Heart left ventricle (tissue), 13 donors: ENCODE data around the gene ACSS1.

ENCODE experiments used
- CTCF ChIP-seq, 12 donors: fragments of 200-600 bp; sonication (generic) in 4 of 12; IDR thresholded peaks; one replicate each; pipeline versions ENCODE4 v1.5.0 to v1.8.0; 2018 to 2022; ENCODE audit warnings: antibody characterized with exemption in 12 of 12, mild to moderate bottlenecking in 5 of 12
- POLR2A ChIP-seq, 2 donors: fragments of 450-650 bp; IDR thresholded peaks; one replicate each; pipeline ENCODE4 v1.6.1; 2017; ENCODE audit warnings: antibody characterized with exemption in 2 of 2, mild to moderate bottlenecking in 2 of 2, moderate library complexity in 2 of 2
- donor health status: ischemic (EF 13 %, LVEDD 7.1; RV severe dilation, severe dysfunction).
- donor health status: DM: no; HTN: yes; CAD: no.
- donor health status: DM: no; HTN: no; CAD: no.
- donor health status: ischemic (EF 25% LVEDD 6.9; RV normal size, moderate dysfunction).
- donor health status: ischemic (EF 25% LVEDD 5.7; RV mildly dilated, moderate dysfunction).
- donor health status: ischemic (EF 35%, LVEDD 5.7; RV mildly dilated, moderate dysfunction).
- donor health status: nonischemic (EF 11% LVEDD 7.7; RV severe dilation, severe dysfunction).
- donor health status: DM: yes; HTN: yes; CAD: no.
- donor health status: PGD.
- donor health status: ischemic (EF 29% LVEDD 5.4; RV normal size, mild dysfunction).
- donor health status: nonischemic (EF 23%, LVEDD 6.1; RV moderate dilation, normal function).

GRCh38 chr20:24998631-24999445 lies 59.1 kb downstream of the ACSS1 start:
- TF ChIP-seq CTCF (IDR thresholded peaks at IDR 0.05) (no peak), POLR2A (IDR thresholded peaks at IDR 0.05) (no peak)
